Measurements from ENCODE around the gene ZIK1. TPM values are rescaled to one million over a fixed set of nuclear protein-coding genes. Genes with fewer than 3 reads are reported as not detected.

ZIK1 gene
- total RNA-seq, 1 donor from 2014 or later: 33.7 TPM

- no peak for DNase-seq
Measured at GRCh38 chr19:57611113-57611512, 27.2 kb downstream of the ZIK1 start.

- DNase-seq: peak; percentile 85
Measured at GRCh38 chr19:57613941-57614743, 30.2 kb downstream of the ZIK1 start, which contains the start of gene ZNF134. TSS of gene ZNF134 (plus strand) at chr19:57614242. CDS start at chr19:57619469, 5,227 bp downstream.

- DNase-seq: no peak
Measured at GRCh38 chr19:57615346-57615745, 31.4 kb downstream of the ZIK1 start.

GRCh38 chr19:57620673-57621348, 36.9 kb downstream of the ZIK1 start:
- no peak for DNase-seq

GRCh38 chr19:57623091-57623490, 39.1 kb downstream of the ZIK1 start:
- DNase-seq: no peak

GRCh38 chr19:57632987-57633831, 49.3 kb downstream of the ZIK1 start, which contains the start of gene ZNF211:
TSS of gene ZNF211 (plus strand) at chr19:57633168. CDS start at chr19:57633347, 179 bp downstream.
- peak; percentile 88 for DNase-seq

- DNase-seq: no peak
Measured at GRCh38 chr19:57633832-57634131, 49.8 kb downstream of the ZIK1 start.

- DNase-seq: no peak
Measured at GRCh38 chr19:57637379-57637778, 53.4 kb downstream of the ZIK1 start.

GRCh38 chr19:57641715-57642234, 57.8 kb downstream of the ZIK1 start:
- DNase-seq: no peak

GRCh38 chr19:57642396-57643046, 58.6 kb downstream of the ZIK1 start:
- DNase-seq: no peak

Other genes starting within 250 kb of the ZIK1 start
- 22.1 TPM for gene ZNF304, start 232.9 kb upstream of the ZIK1 start, total RNA-seq
- 26.2 TPM for gene TRAPPC2B, start 220.6 kb upstream of the ZIK1 start, total RNA-seq
- gene ZNF547, start 220.6 kb upstream of the ZIK1 start, total RNA-seq: 11.2 TPM
- 49.1 TPM for gene ZNF548, start 194.3 kb upstream of the ZIK1 start, total RNA-seq
- 31.7 TPM for gene ZNF17, start 173.0 kb upstream of the ZIK1 start, total RNA-seq
- gene ZNF749, start 148.8 kb upstream of the ZIK1 start, total RNA-seq: 37.1 TPM
- gene VN1R1, start 127.0 kb upstream of the ZIK1 start, total RNA-seq: 5.0 TPM
- gene ZNF772, start 106.6 kb upstream of the ZIK1 start, total RNA-seq: 73.9 TPM
- gene ZNF419, start 96.4 kb upstream of the ZIK1 start, total RNA-seq: 32.1 TPM
- 26.4 TPM for gene ZNF773, start 84.2 kb upstream of the ZIK1 start, total RNA-seq
- 18.7 TPM for gene ZNF549, start 56.8 kb upstream of the ZIK1 start, total RNA-seq
- 12.8 TPM for gene ZNF550, start 24.3 kb upstream of the ZIK1 start, total RNA-seq
- 15.1 TPM for gene ZNF416, start 5.2 kb upstream of the ZIK1 start, total RNA-seq
- 3.6 TPM for gene ZNF530, start 15.7 kb downstream of the ZIK1 start, total RNA-seq
- 41.0 TPM for gene ZNF134, start 30.1 kb downstream of the ZIK1 start, total RNA-seq
- gene ZNF211, start 49.0 kb downstream of the ZIK1 start, total RNA-seq: 34.9 TPM
- not detected for gene ZSCAN4, start 84.8 kb downstream of the ZIK1 start, total RNA-seq
- gene ZNF551, start 97.8 kb downstream of the ZIK1 start, total RNA-seq: 30.1 TPM
- 42.7 TPM for gene ZNF154, start 125.1 kb downstream of the ZIK1 start, total RNA-seq
- 36.2 TPM for gene ZNF671, start 143.5 kb downstream of the ZIK1 start, total RNA-seq
- 51.6 TPM for gene ZNF776, start 162.7 kb downstream of the ZIK1 start, total RNA-seq
- gene ZNF586, start 185.5 kb downstream of the ZIK1 start, total RNA-seq: 69.7 TPM
- 9.7 TPM for gene ZNF552, start 230.8 kb downstream of the ZIK1 start, total RNA-seq
- gene ZNF587B, start 246.2 kb downstream of the ZIK1 start, total RNA-seq: 20.9 TPM